ENCODE measurements around the gene SNCAIP.
"Not testable (repeated sequence)": the region's sequence is repeated elsewhere in the genome, so short reads cannot be mapped to it uniquely, and the experiment has no call there.

The SNCAIP gene

DNA sequence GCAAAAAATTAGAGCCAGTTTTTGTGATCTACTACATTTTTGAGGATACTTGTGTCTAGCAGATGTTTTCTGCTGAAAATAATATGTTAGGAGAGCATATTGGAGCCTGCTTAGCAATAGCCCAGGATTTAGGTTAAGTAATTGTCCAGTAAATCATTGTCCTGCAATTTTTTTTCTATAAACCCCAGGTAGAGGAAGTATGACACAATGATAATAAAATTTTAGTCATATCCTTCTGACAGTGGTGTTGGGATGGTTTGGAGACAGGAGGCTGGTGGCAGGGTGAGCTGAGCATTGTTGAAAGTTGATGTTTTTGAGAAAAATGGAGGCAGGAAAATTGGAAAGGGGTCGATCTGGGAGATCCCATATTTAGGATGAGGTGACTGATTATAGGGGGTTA, 3.5 kb downstream of the SNCAIP start:
- DNase-seq: no peak

DNA sequence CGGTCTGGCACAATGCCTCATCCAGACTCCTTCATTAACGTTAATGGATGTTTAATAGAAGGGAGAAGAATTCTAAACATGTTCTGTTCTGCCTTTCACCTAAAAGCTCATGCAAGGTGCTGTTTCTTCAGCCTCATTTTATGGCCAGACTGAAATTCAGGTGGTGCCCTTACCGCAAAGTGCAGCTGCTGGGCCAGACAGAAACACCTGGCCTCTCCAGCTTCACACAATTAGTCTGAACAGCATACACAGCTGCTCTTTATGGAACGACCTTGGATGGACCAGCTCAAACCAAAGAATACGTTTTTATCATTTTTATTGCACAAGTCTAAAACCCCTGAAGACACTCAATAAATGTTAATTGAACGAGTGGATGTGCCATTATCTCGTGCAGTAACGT, 4.6 kb downstream of the SNCAIP start:
- no peak for DNase-seq

DNA sequence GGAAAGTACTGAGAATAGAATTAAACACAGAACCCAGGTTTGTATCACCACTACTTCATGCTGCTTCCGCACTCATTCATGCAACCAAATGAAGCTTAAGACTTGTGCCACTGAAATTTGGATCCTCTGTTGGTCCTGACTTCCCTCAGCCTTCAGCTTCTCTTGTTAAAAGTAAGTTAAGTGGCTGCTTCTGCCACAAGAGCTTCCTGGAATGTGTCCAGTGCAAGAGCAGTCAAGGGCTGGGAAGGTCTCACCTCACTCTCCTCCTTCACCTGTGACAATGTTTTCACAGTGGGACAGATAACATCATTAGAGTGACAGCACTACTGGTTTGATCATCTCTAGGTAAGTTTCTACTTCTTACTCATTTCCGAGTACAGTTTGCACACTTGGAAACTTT, 7.9 kb downstream of the SNCAIP start:
- no peak for DNase-seq

DNA sequence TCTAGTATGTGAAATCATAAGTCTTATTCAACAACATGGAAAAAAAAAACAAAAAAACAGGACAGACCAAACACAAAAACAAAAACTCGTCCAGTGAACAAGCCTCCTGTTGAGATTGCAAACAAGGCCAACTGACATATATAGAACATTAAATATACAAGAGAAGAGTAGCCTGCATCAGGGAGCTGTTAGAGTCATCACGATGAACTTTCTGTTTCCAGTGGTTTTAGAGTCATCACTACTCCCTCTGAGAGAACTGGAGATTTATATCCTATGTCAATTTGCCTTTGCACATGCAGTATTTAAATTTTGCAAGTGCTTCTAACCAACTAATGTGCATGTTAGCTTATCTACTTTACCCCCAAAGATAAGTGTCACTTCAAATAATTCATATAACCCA, 9.9 kb downstream of the SNCAIP start:
- DNase-seq: no peak

DNA sequence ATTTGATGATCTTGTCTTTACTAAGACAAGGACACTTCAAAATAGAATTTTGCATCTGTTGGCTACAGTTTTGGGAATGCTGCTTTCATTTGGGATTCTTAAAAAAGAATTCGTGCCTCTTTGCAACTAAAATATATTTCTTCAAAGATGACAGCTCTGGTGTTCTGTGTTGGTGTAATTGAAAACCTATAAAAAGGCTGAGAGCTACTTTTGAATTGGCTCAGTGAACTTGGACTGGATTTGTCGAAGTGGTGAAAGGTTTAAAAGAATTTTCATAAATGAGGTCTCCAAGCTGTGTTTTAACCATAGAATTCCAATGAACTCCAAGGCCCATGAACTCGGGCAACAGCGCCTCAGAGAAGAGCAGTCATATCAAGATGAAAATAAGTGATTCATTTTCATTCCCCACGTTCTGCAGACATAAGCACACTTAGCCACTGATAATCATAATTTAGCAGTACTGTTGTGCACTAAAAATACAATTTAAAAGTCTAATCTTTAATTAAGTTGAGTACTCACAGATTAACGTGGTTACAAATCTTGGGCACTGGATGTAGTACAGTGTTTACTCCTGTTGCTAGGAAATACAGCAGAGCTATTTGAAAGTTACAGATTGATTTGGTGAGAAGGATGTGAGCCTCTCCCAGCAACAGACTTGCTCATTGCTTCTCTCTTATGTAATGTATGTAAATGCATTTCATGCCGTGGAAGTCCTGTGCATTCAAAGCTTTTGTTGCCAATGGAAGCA, 10.9 kb downstream of the SNCAIP start:
- no peak for DNase-seq

DNA sequence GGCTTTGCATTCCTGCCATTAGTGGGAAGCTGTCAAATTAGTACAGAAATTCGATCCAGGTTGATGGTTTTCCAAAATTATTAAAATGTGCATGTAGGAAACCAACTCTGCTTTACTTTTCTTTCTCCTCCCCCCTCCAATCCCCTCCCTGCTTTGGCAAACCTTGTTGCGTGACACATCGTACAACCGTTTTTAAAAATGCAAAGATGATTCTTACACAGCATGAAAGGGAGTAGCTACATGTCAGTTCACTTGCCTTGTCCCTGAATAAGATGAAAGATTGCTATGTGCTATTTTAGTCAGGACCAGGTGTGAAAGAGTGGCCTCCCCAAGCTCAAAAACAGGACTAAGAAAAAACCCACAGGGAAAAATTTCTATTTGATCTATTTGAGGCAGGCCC, 11.7 kb downstream of the SNCAIP start:
- DNase-seq: no peak

DNA sequence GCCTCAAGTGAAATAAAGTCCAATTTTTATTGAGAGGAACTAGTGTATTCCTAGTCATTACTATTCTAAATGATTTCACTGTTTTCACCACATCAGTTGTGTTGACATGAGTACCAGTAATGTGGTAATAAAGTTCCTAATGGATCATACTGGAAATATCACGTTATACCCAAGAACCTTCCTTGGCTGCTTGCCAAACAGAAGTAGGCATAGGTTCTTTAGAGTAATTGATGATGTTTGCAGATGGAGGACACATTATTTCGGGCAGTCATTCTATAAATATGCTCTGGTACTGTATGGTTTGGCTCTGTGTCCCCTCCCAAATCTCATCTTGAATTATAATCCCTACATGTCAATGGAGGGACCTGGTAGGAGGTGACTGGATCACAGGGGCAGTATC, 15.1 kb downstream of the SNCAIP start:
- no peak for DNase-seq

DNA sequence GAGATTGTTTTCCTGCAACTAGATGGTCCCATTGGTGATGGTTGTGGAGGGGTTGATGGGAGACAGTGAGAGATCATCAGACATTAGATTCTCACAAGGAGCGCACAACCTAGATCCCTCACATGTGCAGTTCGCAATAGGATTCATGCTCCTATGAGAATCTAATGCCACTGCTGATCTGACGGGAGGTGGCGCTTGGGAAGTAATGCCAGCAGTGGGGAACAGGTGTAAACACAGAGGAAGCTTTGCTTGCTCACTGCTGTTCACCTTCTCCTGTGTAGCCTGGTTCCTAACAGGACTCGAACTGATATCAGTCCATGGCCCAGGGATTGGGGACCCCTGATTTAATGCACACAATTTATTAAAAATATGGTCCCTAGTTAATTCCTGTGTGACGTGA, 18.8 kb downstream of the SNCAIP start:
- DNase-seq: no peak

DNA sequence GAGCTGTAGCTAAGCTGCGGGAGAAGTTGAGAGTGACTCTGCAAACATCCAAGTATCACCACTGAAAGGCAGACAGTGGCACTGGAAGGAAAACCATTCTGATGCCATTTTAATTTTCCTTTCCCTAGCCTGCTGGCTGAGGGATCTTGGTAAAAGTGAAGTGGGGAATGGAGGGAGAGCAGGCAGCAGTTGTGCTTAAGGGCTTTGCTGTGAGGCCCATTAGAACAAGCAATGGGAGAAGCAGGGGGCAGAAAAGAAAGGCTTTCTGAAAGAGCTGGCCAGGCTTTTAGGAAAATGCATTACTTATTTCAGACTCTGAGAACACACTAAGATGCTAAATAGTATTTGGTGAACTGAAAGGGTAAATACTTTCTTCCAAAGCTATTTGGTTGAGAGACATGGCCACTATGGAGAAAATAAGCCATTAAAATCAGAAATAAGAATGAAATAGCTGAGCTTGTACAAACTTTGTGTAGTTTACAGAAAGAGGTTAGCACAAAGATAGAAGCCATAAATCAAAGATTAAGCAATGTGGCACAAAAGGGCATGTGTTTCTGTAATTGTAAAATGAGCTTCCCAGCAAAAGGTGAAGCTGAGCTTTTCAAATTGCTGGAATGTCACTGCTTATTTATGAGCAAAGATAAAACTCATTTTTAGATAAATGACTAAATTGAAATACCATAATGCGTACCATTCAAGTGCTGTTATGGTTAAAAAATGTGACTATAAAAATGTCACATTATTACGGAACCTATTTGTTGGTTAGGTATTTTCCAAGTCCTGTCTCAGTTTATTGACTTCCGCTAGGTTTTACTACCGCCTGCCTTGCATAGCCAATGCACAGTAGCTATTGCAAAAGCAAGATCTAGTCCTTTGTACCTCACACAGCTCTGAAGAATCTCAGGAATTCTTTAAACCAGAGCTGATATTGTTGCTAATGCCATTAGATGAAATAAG, 20.8 kb downstream of the SNCAIP start:
- no peak for DNase-seq

DNA sequence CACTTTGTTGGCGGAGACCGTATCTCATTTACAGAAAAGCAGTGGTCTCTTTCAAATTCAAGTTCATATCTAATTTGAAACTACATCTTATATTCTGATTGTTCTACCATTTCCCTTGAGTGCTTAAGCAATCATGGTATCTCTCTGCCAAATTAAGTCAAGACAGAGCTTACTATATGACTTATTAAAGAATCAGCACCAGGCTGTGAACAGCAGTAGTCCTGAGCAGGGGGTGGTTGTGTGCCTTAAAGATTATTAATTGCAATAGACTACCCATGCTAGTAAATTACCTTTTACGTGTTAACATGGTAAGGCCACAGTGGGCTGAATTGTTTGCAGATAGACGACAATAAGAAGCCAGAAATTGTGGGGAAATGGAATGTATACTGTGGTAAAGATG, 21.5 kb downstream of the SNCAIP start:
- DNase-seq: no peak

DNA sequence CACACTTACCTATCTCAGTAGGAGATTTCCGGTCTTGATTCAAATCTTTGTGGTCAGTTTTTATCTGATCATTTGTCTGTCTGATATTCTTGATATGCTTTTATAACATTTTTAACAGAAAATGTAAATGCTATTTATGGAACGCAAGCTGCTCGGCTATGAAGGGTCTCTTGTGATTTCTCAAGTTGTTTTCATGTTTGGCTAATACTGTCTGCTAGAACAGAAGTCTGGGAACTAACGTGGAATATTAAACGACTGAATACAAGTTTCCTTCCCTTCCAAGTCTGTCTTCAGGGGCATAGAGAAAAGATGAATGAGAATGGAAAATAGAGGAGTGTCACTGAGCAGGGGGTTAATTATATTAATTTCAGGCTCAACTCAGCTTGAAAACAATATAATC, 27.6 kb downstream of the SNCAIP start:
- no peak for DNase-seq

DNA sequence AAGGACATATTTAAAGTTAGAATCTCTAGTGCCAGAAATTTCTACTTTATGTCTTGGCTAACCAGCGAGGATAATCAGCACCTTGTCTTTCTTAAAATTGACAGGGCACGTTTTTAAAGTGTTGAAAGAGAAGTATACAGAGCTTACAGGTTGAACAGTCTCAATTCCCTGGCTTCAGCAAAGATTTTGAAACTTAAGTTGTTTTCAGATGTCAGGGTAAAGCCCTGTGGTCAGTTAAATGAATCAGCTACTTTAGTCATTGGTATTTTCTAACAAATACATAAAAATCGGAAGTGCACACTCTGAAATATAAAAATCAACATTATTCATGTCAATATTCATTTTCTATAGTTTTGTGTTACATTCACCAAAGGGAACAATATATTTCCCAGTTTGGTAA, 29.1 kb downstream of the SNCAIP start:
- DNase-seq: no peak

DNA sequence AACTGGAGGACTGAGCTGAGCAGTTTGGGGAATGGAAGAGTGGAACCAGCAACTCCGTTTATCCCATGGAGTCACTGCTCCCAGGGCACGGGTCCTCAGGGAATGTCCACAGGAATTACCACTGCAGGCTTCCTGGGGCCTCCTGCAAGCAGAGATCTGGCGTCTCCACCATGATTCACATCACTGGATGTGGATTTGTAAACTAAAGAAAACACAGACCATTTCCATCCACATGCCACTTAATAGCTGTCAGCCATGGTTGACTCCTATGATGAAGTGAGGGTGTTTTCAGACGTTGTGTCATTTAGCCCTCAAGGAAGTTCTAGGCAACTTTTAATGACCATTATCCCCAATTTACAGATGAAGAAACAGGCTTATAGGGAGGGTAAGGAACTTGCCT, 30.2 kb downstream of the SNCAIP start:
- no peak for DNase-seq

DNA sequence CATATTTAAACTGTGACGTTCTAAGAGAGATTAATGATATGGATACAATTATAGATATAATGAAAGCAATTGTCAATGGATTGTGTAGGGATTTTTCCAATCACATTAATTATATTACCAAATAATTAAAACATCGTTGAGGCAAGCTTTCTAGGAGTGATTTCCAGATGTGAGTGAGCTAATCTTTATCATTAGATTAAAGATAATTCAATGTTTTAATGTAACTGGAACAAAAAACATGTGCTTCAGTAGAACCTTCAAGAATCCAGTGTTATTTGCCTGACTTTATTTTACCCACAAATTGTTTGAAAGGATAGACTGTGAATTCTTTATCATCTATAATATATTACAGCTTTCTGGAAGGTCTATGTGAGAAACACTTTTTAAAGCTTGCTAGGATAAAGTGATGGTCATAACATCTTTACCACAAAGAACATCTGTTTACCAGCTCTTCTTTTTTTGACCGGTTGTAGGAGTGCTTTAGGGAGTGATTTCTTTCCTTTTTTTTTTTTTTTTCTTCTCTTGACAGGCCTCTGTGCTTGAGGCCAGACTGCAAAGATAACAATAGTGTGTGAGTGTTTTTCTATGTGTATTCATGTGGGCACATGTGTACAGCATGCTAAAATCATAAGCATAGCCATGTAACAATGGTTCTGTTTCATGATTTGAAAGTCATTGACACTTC, 35.0 kb downstream of the SNCAIP start:
- DNase-seq: no peak

DNA sequence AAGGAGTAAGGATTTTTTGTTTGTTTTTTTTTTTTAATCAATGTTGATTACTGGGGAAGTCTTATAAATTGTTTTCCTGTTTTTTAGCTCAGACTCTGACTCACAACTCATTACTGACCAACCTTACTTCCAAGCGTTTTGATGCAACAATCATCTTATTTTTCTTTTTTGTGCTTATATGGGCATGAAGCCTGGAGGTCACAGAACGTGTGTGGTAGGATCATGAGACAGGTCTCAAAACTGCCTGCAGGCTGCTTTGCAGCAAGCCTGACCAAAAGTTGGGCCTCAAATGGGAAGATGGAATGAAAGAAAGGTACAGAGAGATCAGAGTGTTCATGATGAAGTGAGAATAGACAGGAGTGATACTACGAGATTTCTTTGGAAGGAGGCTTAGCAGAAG, 38.5 kb downstream of the SNCAIP start:
- no peak for DNase-seq

DNA sequence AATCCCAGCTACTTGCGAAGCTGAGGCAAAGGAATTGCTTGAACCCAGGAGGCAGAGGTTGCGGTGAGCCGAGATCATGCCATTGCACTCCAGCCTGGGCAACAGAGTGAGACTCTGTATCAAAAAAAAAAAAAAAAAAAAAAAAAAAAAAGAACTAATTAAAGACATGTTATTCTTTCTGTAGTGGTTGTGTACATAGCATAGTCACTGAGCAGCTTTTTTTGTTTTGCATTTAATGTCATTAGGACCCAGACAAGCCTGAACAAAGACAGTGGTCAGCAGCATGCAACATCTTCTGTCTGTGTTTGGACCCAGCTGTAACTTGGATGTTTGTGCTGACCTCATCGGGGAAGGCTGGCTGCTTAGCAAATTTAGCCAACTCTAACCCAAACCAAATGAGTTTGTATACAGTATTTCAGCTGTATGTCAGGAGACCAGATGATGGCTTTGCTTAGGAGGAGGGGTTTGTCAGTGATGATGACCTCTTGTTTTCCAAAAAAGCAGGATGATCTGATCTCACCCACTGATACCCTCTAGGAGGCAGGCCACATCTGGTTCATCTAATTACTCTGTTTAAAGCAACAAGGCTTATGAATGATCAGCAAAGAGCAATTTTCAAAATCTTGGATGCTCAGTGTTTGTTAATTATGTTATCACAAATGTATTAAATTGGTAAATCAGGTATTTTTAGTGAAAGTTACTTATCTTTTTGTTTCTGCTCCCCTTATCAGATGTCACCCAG, 39.5 kb downstream of the SNCAIP start:
- no peak for DNase-seq

DNA sequence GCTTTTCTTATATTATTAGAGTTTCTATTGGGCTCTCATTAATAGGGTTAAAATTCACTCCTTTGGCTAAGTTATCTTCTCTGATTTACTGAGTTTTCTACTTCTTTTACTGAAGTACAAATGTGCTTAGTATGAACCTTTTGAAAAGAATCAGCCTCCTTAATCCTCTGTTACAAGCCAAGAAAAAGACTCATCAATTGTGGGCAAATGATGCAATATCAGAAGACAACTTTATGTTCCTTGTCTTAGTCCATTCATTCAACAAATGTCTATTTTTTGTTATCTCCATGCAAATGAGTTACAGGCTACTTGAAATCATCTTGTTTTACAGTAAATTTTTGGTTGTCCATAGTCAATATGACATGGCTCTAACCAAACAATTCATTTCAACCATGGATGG, 40.3 kb downstream of the SNCAIP start:
- DNase-seq: no peak

DNA sequence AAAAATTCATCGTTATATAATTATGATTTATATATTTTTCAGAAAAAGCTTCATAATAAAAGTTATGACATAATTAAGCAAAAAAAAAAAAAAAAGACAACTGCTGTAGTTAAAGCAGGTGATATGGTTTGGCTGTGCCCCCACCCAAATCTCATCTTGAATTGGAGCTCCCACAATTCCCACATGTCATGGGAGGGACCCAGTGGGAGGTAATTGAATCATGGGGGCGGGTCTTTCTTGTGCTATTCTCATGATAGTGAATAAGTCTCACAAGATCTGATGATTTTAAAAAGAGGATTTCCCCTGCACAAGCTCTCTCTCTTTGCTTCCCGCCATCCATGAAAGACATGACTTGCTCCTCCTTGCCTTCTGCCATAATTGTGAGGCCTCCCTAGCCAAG, 41.3 kb downstream of the SNCAIP start:
- not testable (repeated sequence) for DNase-seq

DNA sequence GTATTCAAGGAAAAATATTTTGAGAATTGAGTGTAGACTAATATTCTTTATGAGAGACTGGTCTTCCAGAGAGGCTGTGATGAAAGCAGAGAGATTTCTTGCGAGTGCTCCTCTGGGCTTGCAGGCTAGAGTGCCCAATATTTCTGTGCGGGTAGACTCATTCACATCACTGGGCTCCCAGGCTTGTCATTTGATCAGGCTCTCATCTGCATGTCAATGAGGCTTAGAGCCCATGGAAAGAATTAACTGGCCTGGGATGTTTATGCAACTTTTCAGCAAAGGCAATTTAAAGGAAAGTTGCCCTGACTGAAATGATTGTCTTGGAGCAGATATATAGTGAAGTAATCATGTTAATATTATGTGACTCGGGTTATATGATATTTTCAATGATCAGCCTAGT, 42.3 kb downstream of the SNCAIP start:
- DNase-seq: no peak

DNA sequence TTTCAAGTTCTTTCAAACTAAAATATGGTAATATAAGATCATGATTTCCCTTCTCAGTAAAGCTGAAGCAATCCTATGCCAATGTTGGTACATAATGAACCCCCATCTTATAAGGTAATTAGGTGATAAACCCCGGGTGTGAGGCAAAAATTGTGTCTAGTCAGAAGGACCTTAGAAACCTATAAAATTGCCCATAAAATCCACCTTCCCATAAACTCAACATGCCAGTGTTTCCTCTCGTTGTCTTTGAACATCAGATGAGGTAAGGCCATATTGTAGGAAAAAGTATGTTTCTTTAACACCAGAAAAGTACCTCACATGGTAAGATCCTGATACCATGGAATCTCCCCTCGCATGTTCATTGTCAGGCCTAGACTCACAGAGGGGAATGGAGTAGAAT, 43.3 kb downstream of the SNCAIP start:
- DNase-seq: no peak

DNA sequence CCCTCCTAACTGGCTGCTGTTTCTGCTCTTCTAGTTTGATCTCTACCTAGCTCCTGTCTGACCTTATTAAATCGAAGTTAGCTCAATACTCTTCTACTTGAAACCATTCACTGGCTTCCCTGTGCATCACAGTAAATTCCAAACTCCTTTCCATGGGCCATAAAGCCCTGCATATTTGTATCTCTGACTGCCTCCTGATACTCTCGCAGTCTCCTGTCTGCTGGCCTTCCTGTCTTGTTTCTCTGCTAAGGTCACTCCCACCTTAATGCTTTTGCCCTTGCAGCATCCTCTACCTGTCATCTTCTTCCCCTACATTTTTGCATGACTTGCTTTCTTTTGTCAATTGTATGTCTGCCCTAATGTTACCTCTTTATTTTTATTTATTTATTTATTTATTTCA, 44.8 kb downstream of the SNCAIP start:
- DNase-seq: no peak

DNA sequence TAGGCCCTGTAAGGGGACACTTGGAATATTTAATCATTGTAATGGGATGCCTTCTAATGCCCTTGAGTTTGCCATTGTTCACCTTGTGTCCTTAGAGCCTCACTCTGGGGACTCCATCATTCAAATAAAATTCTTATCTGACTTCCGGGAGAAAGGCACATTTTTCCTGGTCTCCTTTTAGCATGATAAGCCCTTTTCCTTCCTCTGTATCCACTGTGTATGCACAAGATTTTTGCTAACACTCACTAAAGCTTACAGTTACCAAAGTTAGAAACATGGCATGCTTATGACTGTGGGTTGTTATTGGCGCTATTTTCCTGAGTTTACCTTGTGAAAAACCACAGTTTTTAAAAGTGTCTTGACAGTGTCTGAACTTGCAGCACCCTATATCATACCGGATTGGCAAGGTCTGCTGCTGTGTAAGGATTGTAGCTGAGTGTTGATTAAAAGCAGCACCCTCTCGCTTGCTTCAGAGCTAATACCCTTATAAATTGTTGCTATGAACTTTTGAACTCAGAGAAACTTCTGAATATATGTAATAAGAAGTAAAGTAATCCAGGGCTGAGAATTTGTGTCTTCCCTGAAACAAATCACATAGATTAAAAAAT, 46.4 kb downstream of the SNCAIP start:
- no peak for DNase-seq

DNA sequence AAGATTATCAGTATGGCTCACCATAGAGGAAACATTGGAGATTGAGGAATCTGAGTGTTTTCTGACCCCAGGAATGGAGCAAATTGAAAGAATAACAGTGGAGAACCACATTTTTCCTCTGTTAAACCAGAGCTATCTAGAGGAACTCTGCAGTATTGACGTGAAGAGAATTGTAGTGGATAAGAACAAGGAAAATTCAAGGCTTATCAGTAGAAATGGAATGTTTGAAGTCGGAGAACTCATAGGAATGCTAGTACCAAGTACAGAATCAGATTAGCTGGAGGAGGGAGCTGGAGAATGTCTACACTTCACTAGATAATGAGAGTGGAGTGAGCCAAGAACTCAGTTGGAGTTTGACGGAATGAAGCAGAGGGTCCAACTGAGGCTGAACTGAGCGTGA, 50.3 kb downstream of the SNCAIP start:
- no peak for DNase-seq
